Kidney (tissue), 14 donors: ENCODE data around the gene UTS2R. TPM values are rescaled to one million over a fixed set of nuclear protein-coding genes. Genes with fewer than 3 reads are reported as not detected.

Experiments used
- DNase-seq, 5 donors: peaks; one replicate each; pipeline ENCODE4 v3.0.0-alpha.2; 2013 to 2020
- FAIRE-seq: peaks from 2 replicates; lab custom pipeline; 2012; peaks lifted over from hg19 to GRCh38; lab: Jason Lieb, UNC
- H3K27ac ChIP-seq, 2 donors: one replicate each; pipeline ENCODE4 v1.7.0; 2013; ENCODE audit warnings: low read depth in 2 of 2, low read length in 2 of 2, inconsistent platforms in 1 of 2
- H3K27me3 ChIP-seq: one replicate; pipeline ENCODE4 v1.7.1; 2013; ENCODE audit warnings: low read length, inconsistent platforms; ENCODE audit not compliant: control insufficient read depth, insufficient read depth
- H3K36me3 ChIP-seq, 3 donors: one replicate each; pipeline versions ENCODE4 v1.7.0 to v1.7.1; 2013; ENCODE audit warnings: low read length in 3 of 3, control low read depth in 1 of 3, inconsistent platforms in 1 of 3; ENCODE audit not compliant: insufficient read depth in 3 of 3, control insufficient read depth in 2 of 3
- H3K4me1 ChIP-seq, 3 donors: one replicate each; pipeline versions ENCODE4 v1.7.0 to v1.7.1; 2013; ENCODE audit warnings: low read length in 3 of 3, inconsistent platforms in 1 of 3, low read depth in 1 of 3; ENCODE audit not compliant: control insufficient read depth in 2 of 3, insufficient read depth in 2 of 3
- H3K4me3 ChIP-seq, 3 donors: one replicate each; pipeline versions ENCODE4 v1.7.0 to v1.8.1; 2013; ENCODE audit warnings: low read length in 3 of 3, control low read depth in 1 of 3, inconsistent platforms in 1 of 3
- H3K9ac ChIP-seq, 3 donors: one replicate each; pipeline versions ENCODE4 v1.7.0 to v1.7.1; 2013; ENCODE audit warnings: low read length in 3 of 3, control low read depth in 1 of 3, inconsistent platforms in 1 of 3
- H3K9me3 ChIP-seq, 3 donors: one replicate each; pipeline versions ENCODE4 v1.7.0 to v1.7.1; 2013; ENCODE audit warnings: low read length in 3 of 3, control low read depth in 1 of 3, inconsistent platforms in 1 of 3; ENCODE audit not compliant: control insufficient read depth in 2 of 3, insufficient read depth in 1 of 3
- CTCF ChIP-seq: IDR thresholded peaks from 3 replicates; pipeline ENCODE4 v1.5.1; 2012; ENCODE audit warnings: mild to moderate bottlenecking, moderate library complexity, borderline replicate concordance; ENCODE audit not compliant: insufficient read depth; ENCODE audit errors: extremely low read depth
- intact Hi-C: fragments of 100-400 bp; cut with DNase I; formaldehyde crosslinking; loops from one replicate; pipeline ENCODE4 v1.11.1; 2022
- polyA plus RNA-seq: library from polyadenylated mRNA; stranded (reverse); fragments of 350-450 nt; fragmentation: Illumina TruSeq; extraction: RNeasy Lipid Tissue Mini Kit (QIAGEN cat#74804); gene quantifications from one replicate; pipeline ENCODE4 v1.2.3, GENCODE V29; 2014; ENCODE audit warnings: low read depth, low replicate concordance; ENCODE audit not compliant: insufficient read depth
- total RNA-seq: library from RNA; stranded (reverse); fragmentation: NEBNext Ultra II Directional; extraction: Animal tissue kit (Norgen Biotek cat#: 25700); gene quantifications from one replicate; pipeline ENCODE4 v1.2.1, GENCODE V29; 2021
- donor health status: control.
- donor health status: control.
- donor health status: control.
- donor health status: control.
- donor health status: control.
- donor health status: DM: yes; HTN: yes; CAD: no.
- donor health status: Normal renal cell carcinoma (clear cell type).

The UTS2R gene
- total and polyA plus RNA-seq, 2 donors from 2014 or later = not detected

GRCh38 chr17:82331345-82331939, 40.1 kb upstream of the UTS2R start:
- Histone ChIP-seq H3K9me3 (no peaks in the 10 kb centered on the region), H3K27ac (no peak overlapping the region), H3K36me3 (no peaks in the 10 kb centered on the region), H3K4me1 (peaks cover 0 to 37% (median 16%) of the 10 kb centered on the region in 3 donors), H3K9ac (no peak overlapping the region), H3K27me3 (peaks cover 4% of the 10 kb centered on the region), H3K4me3 (no peak overlapping the region)
- no peak for FAIRE-seq
- no peak for DNase-seq
- intact Hi-C loops = no loop called here
- TF ChIP-seq CTCF = no peak

- intact Hi-C loops = no loop called here
- H3K9ac ChIP-seq = no peak overlapping the region
- TF ChIP-seq CTCF = no peak
- H3K4me3 ChIP-seq = peak overlapping the region; percentile 20 to 54 (median 47)
- H3K27me3 ChIP-seq = peaks cover 2% of the 10 kb centered on the region
- peak in 2 of 5 donors; percentile 71 to 81 for DNase-seq
- H3K36me3 ChIP-seq = no peaks in the 10 kb centered on the region
- H3K27ac ChIP-seq = no peak overlapping the region
- H3K4me1 ChIP-seq = peaks cover 0 to 37% (median 16%) of the 10 kb centered on the region in 3 donors
- no peaks in the 10 kb centered on the region for H3K9me3 ChIP-seq
- FAIRE-seq = no peak
Measured at GRCh38 chr17:82332669-82333278, 38.8 kb upstream of the UTS2R start.

GRCh38 chr17:82333279-82334171, 38.0 kb upstream of the UTS2R start, which contains the start of gene SECTM1:
Gene SECTM1 (minus strand): TSS chr17:82333766. CDS start chr17:82327240, 6,526 bp downstream.
- Histone ChIP-seq H3K4me1 (peaks cover 0 to 33% (median 16%) of the 10 kb centered on the region in 3 donors), H3K36me3 (no peaks in the 10 kb centered on the region), H3K9ac (no peak within 1 kb of the TSS), H3K27ac (peak within 1 kb of the TSS; percentile 38 to 54), H3K27me3 (peaks cover 2% of the 10 kb centered on the region), H3K4me3 (peak within 1 kb of the TSS; percentile 20 to 63 (median 57)), H3K9me3 (no peaks in the 10 kb centered on the region)
- intact Hi-C loops = no loop called here
- DNase-seq (peak in 2 of 5 donors; percentile 77 to 90), FAIRE-seq (no peak)
- TF ChIP-seq CTCF = no peak
